Measurements from ENCODE around the gene KCNQ1.

The KCNQ1 gene

DNA sequence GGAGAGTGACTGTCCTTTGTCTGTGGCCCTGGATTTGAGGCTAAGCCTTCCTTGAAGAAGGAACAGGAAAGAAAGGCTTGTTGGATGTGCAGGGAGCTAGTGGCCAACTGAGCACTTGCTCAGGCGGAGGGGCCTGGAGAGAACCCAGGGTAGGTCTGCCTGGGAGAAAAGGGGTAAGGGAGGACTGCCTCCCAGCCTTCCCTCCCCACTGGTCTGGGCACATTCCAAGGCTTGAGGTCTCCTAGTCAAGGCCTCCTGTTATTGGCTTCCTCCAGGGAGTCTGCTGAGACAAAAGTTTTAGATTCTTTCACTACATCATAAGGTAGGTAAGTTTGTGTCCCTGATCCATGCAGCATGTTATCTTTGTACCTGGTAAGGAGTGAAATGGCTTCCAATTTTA is 239.8 kb downstream of the KCNQ1 start:
- no peaks in the 10 kb centered on the region for H3K4me1 ChIP-seq (ENCODE audit: control insufficient read depth, insufficient read depth, low read length)
- H3K9ac ChIP-seq (ENCODE audit: low read length), result no peak overlapping the region
- H3K27me3 ChIP-seq (ENCODE audit: control insufficient read depth, insufficient read depth, low read length), result no peaks in the 10 kb centered on the region
- H3K4me3 ChIP-seq (ENCODE audit: low read length), result no peak overlapping the region
- no peaks in the 10 kb centered on the region for H3K36me3 ChIP-seq (ENCODE audit: control insufficient read depth, insufficient read depth, low read length)
- H3K27ac ChIP-seq (ENCODE audit: low read depth, low read length), result no peak overlapping the region

DNA sequence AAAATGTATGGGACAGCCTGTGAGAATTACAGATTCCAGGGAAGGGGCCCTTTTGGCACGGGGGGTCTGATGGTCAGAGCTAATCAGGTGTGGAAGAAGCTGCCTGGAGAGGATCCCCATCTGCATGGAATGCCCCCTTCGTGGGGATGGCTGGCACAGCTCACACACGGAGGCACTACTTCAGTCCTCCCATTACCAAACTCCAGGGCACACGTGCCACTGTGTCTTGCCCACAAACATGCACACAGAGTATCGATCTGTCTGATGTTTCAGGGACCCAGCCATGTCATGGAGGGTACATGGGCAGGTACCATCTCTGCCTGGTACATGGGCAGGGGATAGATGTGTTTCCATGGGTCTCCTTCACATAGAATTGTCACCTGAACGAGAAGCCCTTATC is 240.2 kb downstream of the KCNQ1 start:
- H3K4me3 ChIP-seq (ENCODE audit: low read length), result no peak overlapping the region
- no peak overlapping the region for H3K9ac ChIP-seq (ENCODE audit: low read length)
- no peak overlapping the region for H3K27ac ChIP-seq (ENCODE audit: low read depth, low read length)
- no peaks in the 10 kb centered on the region for H3K27me3 ChIP-seq (ENCODE audit: control insufficient read depth, insufficient read depth, low read length)
- no peaks in the 10 kb centered on the region for H3K36me3 ChIP-seq (ENCODE audit: control insufficient read depth, insufficient read depth, low read length)
- no peaks in the 10 kb centered on the region for H3K4me1 ChIP-seq (ENCODE audit: control insufficient read depth, insufficient read depth, low read length)

DNA sequence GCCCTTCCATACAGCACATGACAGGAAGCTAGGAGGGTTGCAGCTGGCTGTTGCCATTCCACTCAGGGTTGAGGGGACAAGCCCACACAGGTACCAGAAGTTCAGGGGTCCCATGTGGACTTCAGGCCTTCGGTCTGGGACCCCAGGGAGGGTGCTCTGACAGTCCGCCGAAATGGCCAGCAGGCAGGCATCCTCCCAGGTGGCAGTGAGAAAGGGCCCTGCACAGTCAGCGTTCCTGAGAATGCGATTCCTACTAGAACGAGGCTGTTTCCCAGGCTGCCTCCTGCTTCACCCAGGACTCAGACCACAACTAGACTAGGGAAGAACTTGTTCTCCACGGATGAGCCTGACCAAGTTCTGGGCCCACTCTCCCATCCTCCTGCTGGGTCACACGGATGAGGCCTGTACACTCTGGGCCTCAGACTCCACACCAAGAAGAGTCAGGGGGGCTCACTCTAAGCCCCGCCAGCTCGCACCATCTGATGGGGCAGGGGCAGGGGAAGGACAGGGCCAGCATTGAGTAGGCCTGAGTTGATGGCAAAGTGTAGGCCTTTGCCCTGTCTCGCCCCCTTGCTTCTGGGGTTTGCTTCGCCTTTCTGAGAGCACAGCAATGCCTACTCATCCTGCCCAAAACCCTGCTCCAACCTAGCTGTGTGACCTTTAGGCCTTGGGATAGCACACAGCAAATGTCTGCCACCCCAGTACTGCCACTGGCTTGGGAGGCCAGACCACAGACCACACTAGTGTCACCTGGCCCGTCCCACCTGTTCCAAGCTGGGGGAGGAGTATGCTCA is 241.0 kb downstream of the KCNQ1 start:
- no peaks in the 10 kb centered on the region for H3K4me1 ChIP-seq (ENCODE audit: control insufficient read depth, insufficient read depth, low read length)
- H3K27me3 ChIP-seq (ENCODE audit: control insufficient read depth, insufficient read depth, low read length), result no peaks in the 10 kb centered on the region
- H3K27ac ChIP-seq (ENCODE audit: low read depth, low read length), result no peak overlapping the region

DNA sequence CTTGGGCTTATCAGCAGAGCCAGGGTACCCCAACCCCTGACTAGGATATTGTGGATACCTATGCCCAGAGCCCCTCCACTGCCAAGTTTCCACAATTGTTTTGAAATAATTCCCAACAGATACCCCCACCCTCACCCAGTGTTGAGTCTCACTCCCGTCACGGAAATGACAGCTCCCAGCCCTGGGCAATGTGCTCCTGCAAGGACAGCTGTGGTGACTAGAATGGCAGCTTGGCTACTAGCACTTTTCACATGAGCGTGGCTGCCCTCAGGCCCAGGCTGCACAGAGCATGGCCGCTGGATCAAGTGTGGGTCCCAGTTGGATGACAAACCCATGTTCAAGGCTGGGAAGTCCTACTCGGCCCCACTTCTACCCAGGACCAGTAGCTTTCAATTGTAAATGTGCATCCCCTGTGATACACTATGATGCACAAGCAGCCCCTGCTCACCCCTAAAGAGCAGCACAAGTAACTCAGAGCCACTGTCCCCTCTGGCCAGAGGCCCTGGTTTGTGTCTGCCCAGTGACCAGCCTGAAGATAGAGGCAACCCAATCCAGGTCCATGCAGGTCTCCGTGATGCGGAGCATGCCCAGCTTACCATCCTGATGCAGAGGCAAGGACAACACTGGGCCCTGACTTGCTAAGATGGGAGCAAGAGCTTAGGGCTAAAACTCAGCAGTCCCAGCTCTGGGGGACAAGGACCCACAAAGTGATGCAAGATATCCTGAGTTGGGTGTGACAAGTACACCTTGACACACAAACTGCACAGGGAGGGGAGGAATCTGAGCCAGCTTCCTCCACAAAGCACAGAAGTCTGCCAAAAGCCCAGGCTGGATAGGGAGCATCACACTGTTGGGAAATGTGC is 241.8 kb downstream of the KCNQ1 start:
- Histone ChIP-seq H3K27ac (ENCODE audit: low read depth, low read length) (no peak overlapping the region), H3K27me3 (ENCODE audit: control insufficient read depth, insufficient read depth, low read length) (no peaks in the 10 kb centered on the region), H3K4me1 (ENCODE audit: control insufficient read depth, insufficient read depth, low read length) (no peaks in the 10 kb centered on the region), H3K36me3 (ENCODE audit: control insufficient read depth, insufficient read depth, low read length) (no peaks in the 10 kb centered on the region), H3K9ac (ENCODE audit: low read length) (no peak overlapping the region), H3K4me3 (ENCODE audit: low read length) (no peak overlapping the region)

More for the DNA sequence above, 241.0 kb downstream of the KCNQ1 start:
- Histone ChIP-seq H3K36me3 (ENCODE audit: control insufficient read depth, insufficient read depth, low read length) (no peaks in the 10 kb centered on the region), H3K9ac (ENCODE audit: low read length) (no peak overlapping the region), H3K4me3 (ENCODE audit: low read length) (no peak overlapping the region)

DNA sequence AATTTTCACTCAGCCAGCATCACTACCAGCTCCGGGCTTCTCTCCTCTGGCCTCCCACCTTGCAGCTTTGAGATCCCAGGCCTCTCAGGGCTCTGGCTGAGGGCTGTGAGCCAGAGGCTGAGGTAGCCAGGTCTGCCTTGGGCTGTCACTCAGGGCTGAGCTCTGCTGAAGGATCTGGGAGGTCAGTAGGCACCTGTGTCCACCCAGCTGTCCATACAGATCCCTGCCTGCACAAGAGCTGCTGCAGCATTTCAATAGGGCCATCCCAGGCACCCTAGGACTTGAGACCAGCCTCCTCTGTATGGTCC is 242.4 kb downstream of the KCNQ1 start:
- no peak overlapping the region for H3K9ac ChIP-seq (ENCODE audit: low read length)
- no peak overlapping the region for H3K4me3 ChIP-seq (ENCODE audit: low read length)
- no peaks in the 10 kb centered on the region for H3K4me1 ChIP-seq (ENCODE audit: control insufficient read depth, insufficient read depth, low read length)
- H3K36me3 ChIP-seq (ENCODE audit: control insufficient read depth, insufficient read depth, low read length), result no peaks in the 10 kb centered on the region
- no peaks in the 10 kb centered on the region for H3K27me3 ChIP-seq (ENCODE audit: control insufficient read depth, insufficient read depth, low read length)
- no peak overlapping the region for H3K27ac ChIP-seq (ENCODE audit: low read depth, low read length)

DNA sequence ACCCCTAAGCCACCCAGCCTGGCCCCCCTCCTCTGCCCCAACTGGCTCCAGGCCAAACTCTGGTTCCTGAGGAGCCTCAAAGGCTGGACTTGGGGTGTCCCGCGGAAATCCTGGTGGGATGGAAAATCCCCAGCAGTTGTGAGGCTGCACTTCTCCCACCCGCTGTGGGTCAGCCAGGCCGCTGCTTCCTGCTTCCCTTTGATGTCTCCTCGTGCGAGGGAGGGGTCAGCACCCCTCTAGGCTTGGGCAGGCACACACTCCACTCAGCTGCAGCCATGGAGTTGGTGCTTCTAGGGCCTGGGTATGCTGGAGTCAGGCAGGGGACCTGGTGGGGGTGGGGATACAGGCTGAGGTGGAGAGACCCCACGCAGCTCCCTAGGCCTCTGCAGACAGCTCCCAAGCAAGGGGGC is 243.0 kb downstream of the KCNQ1 start:
- Histone ChIP-seq H3K9ac (ENCODE audit: low read length) (no peak overlapping the region), H3K4me1 (ENCODE audit: control insufficient read depth, insufficient read depth, low read length) (no peaks in the 10 kb centered on the region), H3K27ac (ENCODE audit: low read depth, low read length) (no peak overlapping the region), H3K36me3 (ENCODE audit: control insufficient read depth, insufficient read depth, low read length) (no peaks in the 10 kb centered on the region), H3K4me3 (ENCODE audit: low read length) (no peak overlapping the region), H3K27me3 (ENCODE audit: control insufficient read depth, insufficient read depth, low read length) (no peaks in the 10 kb centered on the region)

DNA sequence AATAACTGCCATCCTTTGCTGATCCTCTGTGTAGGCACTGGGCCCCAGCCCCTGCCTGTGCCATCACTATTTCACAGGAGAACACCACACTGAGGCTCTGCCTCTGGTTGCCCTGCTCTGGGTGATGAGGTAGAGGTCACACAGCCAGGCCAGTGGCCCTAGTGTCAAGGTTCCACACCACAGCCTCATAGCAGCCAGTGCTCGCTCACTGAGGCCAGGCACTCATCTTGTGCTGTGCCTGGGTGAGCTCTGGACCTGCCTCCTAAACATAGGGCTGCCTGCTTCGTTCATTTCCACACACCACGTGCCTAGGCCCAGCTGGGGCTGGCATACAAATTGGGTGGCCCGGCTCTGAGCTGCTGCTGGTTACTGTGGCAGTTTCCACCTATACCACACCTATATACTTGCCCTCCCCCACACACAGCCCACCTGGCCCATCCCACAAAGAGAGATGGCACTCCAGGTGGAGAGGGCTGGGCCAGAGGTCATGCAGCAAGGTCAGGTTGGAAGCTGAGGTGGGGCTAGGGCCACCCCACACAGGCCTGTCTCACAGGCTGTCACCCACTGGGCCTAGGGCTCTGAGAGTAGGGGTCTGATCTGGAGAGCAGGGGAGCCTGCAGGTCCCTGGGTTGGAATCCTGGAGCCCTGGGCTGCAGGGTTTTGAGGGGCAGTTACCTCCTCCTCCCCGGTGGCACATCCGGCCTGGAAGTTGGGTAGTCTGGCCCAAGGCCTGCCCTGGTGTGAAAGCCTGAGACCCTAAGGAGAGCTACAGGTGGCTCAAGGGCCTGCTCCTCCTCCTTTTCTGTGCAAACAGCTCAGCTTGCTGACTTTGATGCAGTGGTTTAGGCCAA is 243.8 kb downstream of the KCNQ1 start:
- Histone ChIP-seq H3K4me3 (ENCODE audit: low read length) (no peak overlapping the region), H3K36me3 (ENCODE audit: control insufficient read depth, insufficient read depth, low read length) (no peaks in the 10 kb centered on the region), H3K9ac (ENCODE audit: low read length) (no peak overlapping the region), H3K4me1 (ENCODE audit: control insufficient read depth, insufficient read depth, low read length) (peaks cover 4% of the 10 kb centered on the region), H3K27me3 (ENCODE audit: control insufficient read depth, insufficient read depth, low read length) (no peaks in the 10 kb centered on the region), H3K27ac (ENCODE audit: low read depth, low read length) (no peak overlapping the region)

DNA sequence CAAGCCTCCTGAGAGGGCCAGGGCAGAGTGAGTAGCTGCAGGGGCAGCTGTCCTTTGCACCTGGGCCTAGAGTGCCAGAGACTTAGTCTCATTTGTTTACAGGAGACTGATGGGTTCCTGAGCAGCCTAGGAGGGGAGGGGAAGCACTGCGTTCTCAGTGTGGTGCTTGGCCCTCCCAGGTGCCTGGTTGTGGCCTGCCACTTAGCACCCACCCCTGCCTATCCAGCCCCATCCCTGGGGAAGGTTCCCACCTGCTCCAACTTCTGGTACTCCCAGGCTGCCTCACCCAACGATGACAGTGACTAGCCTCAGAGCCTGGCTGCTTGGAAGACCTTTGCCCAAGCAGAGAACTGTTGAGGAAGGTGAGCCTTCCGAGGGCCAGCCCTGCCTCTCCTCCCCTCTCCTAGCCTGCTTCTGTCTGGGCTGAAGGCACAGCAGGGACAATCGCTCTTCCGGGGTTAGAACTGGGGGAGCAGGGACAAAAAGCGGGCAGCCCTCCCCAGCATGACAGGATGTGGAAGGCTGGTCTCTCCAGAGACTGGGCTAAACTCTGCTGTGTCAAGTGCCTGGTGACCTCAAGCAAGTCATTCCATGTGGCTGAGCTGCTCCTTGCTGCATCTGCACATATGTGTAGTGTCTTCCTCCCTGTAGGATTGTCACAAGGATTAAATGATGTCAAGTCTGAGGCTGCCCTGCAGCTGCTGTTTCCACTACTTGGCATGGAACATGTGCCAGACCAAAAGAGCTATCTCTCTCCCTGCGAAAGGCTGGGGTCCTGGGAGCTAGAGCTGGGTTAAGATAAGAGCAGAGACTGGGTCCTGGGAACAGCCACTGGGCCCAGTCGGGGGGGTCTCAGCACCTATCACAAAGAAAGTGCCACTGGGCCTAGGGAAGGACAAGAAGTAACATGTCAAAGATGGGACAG is 245.1 kb downstream of the KCNQ1 start:
- Histone ChIP-seq H3K4me1 (ENCODE audit: control insufficient read depth, insufficient read depth, low read length) (peaks cover 4% of the 10 kb centered on the region), H3K9ac (ENCODE audit: low read length) (no peak overlapping the region)

DNA sequence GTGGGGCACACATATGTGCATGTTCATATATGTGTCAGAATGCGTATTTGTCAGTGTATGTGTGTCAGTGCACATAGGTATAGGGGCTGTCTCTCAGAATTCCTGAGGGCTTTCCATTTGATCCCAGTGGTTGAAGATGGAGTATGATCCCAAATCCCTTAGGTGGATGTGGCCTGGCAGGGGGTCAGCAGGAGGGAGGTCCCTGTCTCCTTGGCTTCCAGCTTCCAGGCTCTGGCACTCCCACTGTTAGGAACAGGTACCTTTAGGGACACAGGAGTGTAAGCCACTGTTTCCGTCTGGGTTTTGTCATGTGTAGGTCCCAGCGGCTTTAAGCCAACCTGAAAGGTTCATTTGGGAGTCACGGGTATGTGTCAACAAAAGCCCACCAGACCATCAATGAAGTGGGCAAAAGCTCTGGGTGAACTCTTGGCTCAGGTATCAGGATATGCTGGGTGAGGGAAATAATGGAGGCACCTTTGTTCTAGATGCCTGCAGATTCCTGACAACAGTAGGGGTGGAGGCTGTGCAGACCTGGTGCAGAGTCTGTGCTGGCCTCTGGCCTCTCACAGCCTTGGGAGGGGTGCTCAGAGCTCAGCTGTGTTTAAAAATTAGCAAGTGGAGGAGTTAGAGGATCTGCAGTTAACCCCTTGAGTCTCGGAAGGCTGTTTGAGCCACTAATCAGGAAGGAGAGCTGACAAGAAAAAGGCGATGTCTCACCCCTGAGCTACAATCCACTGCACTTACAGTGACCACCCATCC is 246.0 kb downstream of the KCNQ1 start:
- Histone ChIP-seq H3K27ac (ENCODE audit: low read depth, low read length) (no peak overlapping the region), H3K27me3 (ENCODE audit: control insufficient read depth, insufficient read depth, low read length) (no peaks in the 10 kb centered on the region), H3K4me3 (ENCODE audit: low read length) (no peak overlapping the region), H3K36me3 (ENCODE audit: control insufficient read depth, insufficient read depth, low read length) (no peaks in the 10 kb centered on the region), H3K9ac (ENCODE audit: low read length) (no peak overlapping the region), H3K4me1 (ENCODE audit: control insufficient read depth, insufficient read depth, low read length) (peaks cover 4% of the 10 kb centered on the region)

More for the DNA sequence above, 245.1 kb downstream of the KCNQ1 start:
- H3K36me3 ChIP-seq (ENCODE audit: control insufficient read depth, insufficient read depth, low read length), result no peaks in the 10 kb centered on the region
- H3K4me3 ChIP-seq (ENCODE audit: low read length), result no peak overlapping the region
- H3K27ac ChIP-seq (ENCODE audit: low read depth, low read length), result no peak overlapping the region
- H3K27me3 ChIP-seq (ENCODE audit: control insufficient read depth, insufficient read depth, low read length), result no peaks in the 10 kb centered on the region

DNA sequence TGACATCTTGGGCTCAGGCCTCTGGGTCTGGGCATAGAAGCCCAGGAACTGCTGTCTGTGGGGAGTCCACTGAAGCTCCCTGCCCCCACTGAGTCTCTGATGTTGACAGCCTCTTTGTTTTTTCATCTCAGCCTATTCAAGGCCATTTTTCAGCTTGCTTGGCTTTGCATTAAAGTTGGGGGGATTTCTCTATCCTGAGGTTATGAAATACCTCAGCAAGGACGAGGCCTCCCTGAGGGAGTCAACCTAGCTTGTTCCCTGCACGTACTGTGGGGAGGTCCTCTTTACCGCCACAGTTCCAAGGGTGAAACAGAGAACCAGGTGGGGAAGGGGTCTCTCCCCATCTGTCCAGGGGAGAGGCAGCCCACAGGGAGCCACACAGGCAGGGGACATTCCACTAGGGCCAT is 246.6 kb downstream of the KCNQ1 start:
- H3K4me3 ChIP-seq (ENCODE audit: low read length), result no peak overlapping the region
- H3K27me3 ChIP-seq (ENCODE audit: control insufficient read depth, insufficient read depth, low read length), result no peaks in the 10 kb centered on the region
- no peak overlapping the region for H3K9ac ChIP-seq (ENCODE audit: low read length)
- H3K4me1 ChIP-seq (ENCODE audit: control insufficient read depth, insufficient read depth, low read length), result peaks cover 4% of the 10 kb centered on the region
- H3K27ac ChIP-seq (ENCODE audit: low read depth, low read length), result no peak overlapping the region
- no peaks in the 10 kb centered on the region for H3K36me3 ChIP-seq (ENCODE audit: control insufficient read depth, insufficient read depth, low read length)
